ENCODE results near the gene RAP1GAP2.
"Not testable (repeated sequence)": the region's sequence is repeated elsewhere in the genome, so short reads cannot be mapped to it uniquely, and the experiment has no call there.

Gene RAP1GAP2

GRCh38 chr17:3029213-3029913 lies 233.1 kb downstream of the RAP1GAP2 start:
- DNase-seq, result no peak

- no peak for DNase-seq
Measured at GRCh38 chr17:3030096-3030495, 233.9 kb downstream of the RAP1GAP2 start.

GRCh38 chr17:3030852-3031470 lies 234.7 kb downstream of the RAP1GAP2 start:
- not testable (repeated sequence) for DNase-seq

GRCh38 chr17:3032258-3033247 lies 236.3 kb downstream of the RAP1GAP2 start:
- no peak for DNase-seq

GRCh38 chr17:3033248-3033640 lies 237.0 kb downstream of the RAP1GAP2 start:
- no peak for DNase-seq

GRCh38 chr17:3033741-3034577 lies 237.7 kb downstream of the RAP1GAP2 start:
- no peak for DNase-seq

- DNase-seq, result no peak
Measured at GRCh38 chr17:3034578-3034920, 238.3 kb downstream of the RAP1GAP2 start.

GRCh38 chr17:3035256-3035967 lies 239.2 kb downstream of the RAP1GAP2 start:
- no peak for DNase-seq

- no peak for DNase-seq
Measured at GRCh38 chr17:3035968-3036280, 239.7 kb downstream of the RAP1GAP2 start.

GRCh38 chr17:3036800-3037199 lies 240.6 kb downstream of the RAP1GAP2 start:
- no peak for DNase-seq

GRCh38 chr17:3037259-3037658 lies 241.0 kb downstream of the RAP1GAP2 start:
- DNase-seq, result no peak

GRCh38 chr17:3038941-3039340 lies 242.7 kb downstream of the RAP1GAP2 start:
- DNase-seq, result no peak

GRCh38 chr17:3039736-3040135 lies 243.5 kb downstream of the RAP1GAP2 start:
- no peak for DNase-seq

GRCh38 chr17:3040882-3041281 lies 244.6 kb downstream of the RAP1GAP2 start:
- no peak for DNase-seq

- DNase-seq, result peak in 1 of 2 experiments; percentile 50
Measured at GRCh38 chr17:3043737-3044365, 247.6 kb downstream of the RAP1GAP2 start.

GRCh38 chr17:3046753-3047152 lies 250.5 kb downstream of the RAP1GAP2 start:
- DNase-seq, result no peak

GRCh38 chr17:3048727-3049471 lies 252.7 kb downstream of the RAP1GAP2 start:
- DNase-seq, result peak; percentile 99 to 100

GRCh38 chr17:3049705-3050295 lies 253.6 kb downstream of the RAP1GAP2 start:
- peak in 1 of 2 experiments; percentile 13 for DNase-seq

- DNase-seq, result not testable (repeated sequence)
Measured at GRCh38 chr17:3054868-3055267, 258.6 kb downstream of the RAP1GAP2 start.

GRCh38 chr17:3062824-3063377 lies 266.7 kb downstream of the RAP1GAP2 start:
- DNase-seq, result not testable (repeated sequence)

Data from SHP77 (cell line).